Effector memory CD4-positive, alpha-beta T cell (primary cell): ENCODE results near the gene THEMIS2.

Source experiments
- DNase-seq, 3 donors: peaks; one replicate each; pipeline ENCODE4 v3.0.0-alpha.2; 2020
- H3K27ac ChIP-seq: 2 replicates; pipeline ENCODE4 v1.7.0; 2013; ENCODE audit warnings: mild to moderate bottlenecking, low read length, moderate library complexity; ENCODE audit not compliant: insufficient read depth, poor library complexity, severe bottlenecking
- H3K27me3 ChIP-seq: replicated peaks from 2 replicates; pipeline ENCODE4 v1.7.0; 2013; ENCODE audit warnings: mild to moderate bottlenecking, low read length; ENCODE audit not compliant: insufficient read depth, control insufficient read depth, poor library complexity, severe bottlenecking
- H3K36me3 ChIP-seq: 2 replicates; pipeline ENCODE4 v1.7.0; 2013; ENCODE audit warnings: mild to moderate bottlenecking, low read length, moderate library complexity; ENCODE audit not compliant: control insufficient read depth, insufficient read depth
- H3K4me1 ChIP-seq: 2 replicates; pipeline ENCODE4 v1.7.0; 2013; ENCODE audit warnings: low read length, mild to moderate bottlenecking; ENCODE audit not compliant: control insufficient read depth, insufficient read depth, poor library complexity, severe bottlenecking
- H3K4me3 ChIP-seq: 2 replicates; pipeline ENCODE4 v1.7.0; 2013; ENCODE audit warnings: low read length, low read depth, mild to moderate bottlenecking; ENCODE audit not compliant: insufficient read depth, poor library complexity, severe bottlenecking
- H3K9me3 ChIP-seq: 2 replicates; pipeline ENCODE4 v1.7.0; 2013; ENCODE audit warnings: mild to moderate bottlenecking, low read length, moderate library complexity; ENCODE audit not compliant: control insufficient read depth

The THEMIS2 gene

GRCh38 chr1:27873671-27874384, 1.5 kb downstream of the THEMIS2 start:
- H3K27ac ChIP-seq: peak overlapping the region; percentile 55
- DNase-seq: no peak
- peaks cover 26% of the 10 kb centered on the region for H3K4me1 ChIP-seq
- peak overlapping the region; percentile 76 for H3K4me3 ChIP-seq
- H3K9me3 ChIP-seq: no peaks in the 10 kb centered on the region
- no peaks in the 10 kb centered on the region for H3K27me3 ChIP-seq
- peaks cover 13% of the 10 kb centered on the region for H3K36me3 ChIP-seq

- H3K9me3 ChIP-seq: no peaks in the 10 kb centered on the region
- peaks cover 34% of the 10 kb centered on the region for H3K36me3 ChIP-seq
- H3K27me3 ChIP-seq: no peaks in the 10 kb centered on the region
- DNase-seq: no peak
- H3K4me3 ChIP-seq: no peak overlapping the region
- H3K4me1 ChIP-seq: peaks cover 15% of the 10 kb centered on the region
- H3K27ac ChIP-seq: no peak overlapping the region
Observed at GRCh38 chr1:27876341-27877114, 4.2 kb downstream of the THEMIS2 start.

GRCh38 chr1:27877115-27877416, 4.7 kb downstream of the THEMIS2 start:
- no peak overlapping the region for H3K27ac ChIP-seq
- H3K4me1 ChIP-seq: peaks cover 15% of the 10 kb centered on the region
- no peaks in the 10 kb centered on the region for H3K9me3 ChIP-seq
- H3K4me3 ChIP-seq: no peak overlapping the region
- DNase-seq: no peak
- peaks cover 39% of the 10 kb centered on the region for H3K36me3 ChIP-seq
- no peaks in the 10 kb centered on the region for H3K27me3 ChIP-seq

- H3K4me1 ChIP-seq: peaks cover 15% of the 10 kb centered on the region
- no peak overlapping the region for H3K4me3 ChIP-seq
- H3K27ac ChIP-seq: no peak overlapping the region
- DNase-seq: no peak
- peaks cover 47% of the 10 kb centered on the region for H3K36me3 ChIP-seq
- no peaks in the 10 kb centered on the region for H3K9me3 ChIP-seq
- no peaks in the 10 kb centered on the region for H3K27me3 ChIP-seq
Observed at GRCh38 chr1:27878039-27878438, 5.7 kb downstream of the THEMIS2 start.

- H3K4me1 ChIP-seq: peaks cover 8% of the 10 kb centered on the region
- no peak for DNase-seq
- peaks cover 55% of the 10 kb centered on the region for H3K36me3 ChIP-seq
Observed at GRCh38 chr1:27878787-27879335, 6.5 kb downstream of the THEMIS2 start.

DNA sequence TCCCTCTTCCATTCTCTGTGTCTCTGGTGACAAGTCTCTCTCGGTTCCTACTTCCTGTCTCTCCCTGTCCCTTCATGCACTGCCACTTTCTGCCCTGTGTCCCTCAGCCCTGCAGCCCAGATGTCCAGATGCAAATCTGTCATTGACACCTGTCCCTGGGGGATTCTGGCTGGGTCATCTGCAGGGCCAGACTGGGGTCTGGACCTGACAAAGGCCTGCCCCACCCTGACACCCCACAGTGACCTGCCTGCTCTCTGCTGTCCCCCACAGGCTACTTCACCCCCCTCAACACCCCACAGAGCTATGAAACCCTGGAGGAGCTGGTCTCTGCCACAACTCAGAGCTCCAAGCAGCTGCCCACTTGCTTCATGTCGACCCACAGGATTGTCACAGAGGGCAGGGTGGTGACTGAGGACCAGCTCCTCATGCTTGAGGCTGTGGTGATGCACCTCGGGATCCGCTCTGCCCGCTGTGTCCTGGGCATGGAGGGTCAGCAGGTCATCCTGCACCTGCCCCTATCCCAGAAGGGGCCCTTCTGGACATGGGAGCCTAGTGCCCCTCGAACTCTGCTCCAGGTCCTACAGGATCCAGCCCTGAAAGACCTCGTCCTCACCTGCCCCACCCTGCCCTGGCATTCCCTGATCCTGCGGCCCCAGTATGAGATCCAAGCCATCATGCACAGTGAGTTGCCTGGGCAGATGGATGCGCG, 7.2 kb downstream of the THEMIS2 start:
- Histone ChIP-seq H3K9me3 (no peaks in the 10 kb centered on the region), H3K36me3 (peaks cover 62% of the 10 kb centered on the region), H3K4me3 (no peak overlapping the region), H3K27me3 (no peaks in the 10 kb centered on the region), H3K27ac (no peak overlapping the region), H3K4me1 (peaks cover 12% of the 10 kb centered on the region)
- no peak for DNase-seq

More at GRCh38 chr1:27878787-27879335, 6.5 kb downstream of the THEMIS2 start:
- no peak overlapping the region for H3K4me3 ChIP-seq
- no peaks in the 10 kb centered on the region for H3K27me3 ChIP-seq
- no peaks in the 10 kb centered on the region for H3K9me3 ChIP-seq
- H3K27ac ChIP-seq: no peak overlapping the region

DNA sequence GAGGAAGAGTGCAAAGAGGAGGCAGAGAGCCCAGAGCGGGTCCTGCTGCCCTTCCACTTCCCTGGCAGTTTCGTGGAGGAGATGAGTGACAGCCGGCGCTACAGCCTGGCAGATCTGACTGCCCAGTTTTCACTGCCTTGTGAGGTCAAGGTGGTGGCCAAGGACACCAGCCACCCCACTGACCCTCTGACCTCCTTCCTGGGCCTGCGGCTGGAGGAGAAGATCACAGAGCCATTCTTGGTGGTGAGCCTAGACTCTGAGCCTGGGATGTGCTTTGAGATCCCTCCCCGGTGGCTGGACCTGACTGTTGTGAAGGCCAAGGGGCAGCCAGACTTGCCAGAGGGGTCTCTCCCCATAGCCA, 10.2 kb downstream of the THEMIS2 start:
- H3K4me1 ChIP-seq: peaks cover 24% of the 10 kb centered on the region
- peaks cover 56% of the 10 kb centered on the region for H3K36me3 ChIP-seq
- H3K27me3 ChIP-seq: no peaks in the 10 kb centered on the region
- H3K9me3 ChIP-seq: no peaks in the 10 kb centered on the region
- H3K4me3 ChIP-seq: no peak overlapping the region
- no peak overlapping the region for H3K27ac ChIP-seq
- no peak for DNase-seq

DNA sequence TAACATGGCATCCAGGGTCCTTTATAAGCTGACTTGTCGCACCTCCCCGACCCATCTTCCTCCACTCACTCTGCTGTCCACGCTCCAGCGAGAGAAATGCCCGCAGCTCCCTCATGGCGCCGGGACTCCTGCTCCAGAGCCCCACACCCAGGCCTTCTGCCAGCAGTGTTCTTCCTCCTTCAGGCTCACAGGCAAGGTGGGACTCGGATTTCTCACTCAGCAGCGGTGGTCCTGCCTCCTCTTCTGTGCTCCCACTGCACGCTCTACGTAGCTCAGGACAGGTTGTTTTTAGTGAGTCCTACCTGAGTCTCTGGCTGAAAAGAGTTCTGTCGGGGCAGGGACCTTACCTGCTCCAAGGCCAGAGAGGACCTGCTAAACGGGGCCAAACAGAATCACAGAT, 11.2 kb downstream of the THEMIS2 start:
- H3K4me3 ChIP-seq: no peak overlapping the region
- peaks cover 24% of the 10 kb centered on the region for H3K4me1 ChIP-seq
- H3K36me3 ChIP-seq: peaks cover 56% of the 10 kb centered on the region
- H3K27ac ChIP-seq: no peak overlapping the region
- H3K9me3 ChIP-seq: no peaks in the 10 kb centered on the region
- DNase-seq: no peak
- H3K27me3 ChIP-seq: no peaks in the 10 kb centered on the region

- no peaks in the 10 kb centered on the region for H3K9me3 ChIP-seq
- H3K36me3 ChIP-seq: peaks cover 52% of the 10 kb centered on the region
- peak overlapping the region; percentile 21 for H3K27ac ChIP-seq
- no peaks in the 10 kb centered on the region for H3K27me3 ChIP-seq
- no peak for DNase-seq
- no peak overlapping the region for H3K4me3 ChIP-seq
- H3K4me1 ChIP-seq: peaks cover 24% of the 10 kb centered on the region
Observed at GRCh38 chr1:27884006-27884954, 11.9 kb downstream of the THEMIS2 start.
